Testis (tissue), 3 donors: ENCODE measurements around the gene ATP7A. TPM values are rescaled to one million over a fixed set of nuclear protein-coding genes. Genes with fewer than 3 reads are reported as not detected.
"Not testable (repeated sequence)": the region's sequence is repeated elsewhere in the genome, so short reads cannot be mapped to it uniquely, and the experiment has no call there.

ENCODE experiments used
- DNase-seq: peaks from one replicate; pipeline ENCODE4 v3.0.0-alpha.2; 2019
- H3K27ac ChIP-seq, 2 donors: fragments of 200-600 bp; sonication (generic); one replicate each; pipeline ENCODE4 v1.5.1; 2019
- H3K27me3 ChIP-seq: fragments of 200-600 bp; sonication (generic); one replicate; pipeline ENCODE4 v1.5.1; 2019
- H3K36me3 ChIP-seq: fragments of 200-600 bp; sonication (generic); one replicate; pipeline ENCODE4 v1.5.1; 2017; ENCODE audit warnings: low read depth; ENCODE audit errors: missing control alignments
- H3K4me1 ChIP-seq: fragments of 200-600 bp; sonication (generic); one replicate; pipeline ENCODE4 v1.5.1; 2019
- H3K4me3 ChIP-seq, 2 donors: fragments of 200-600 bp; sonication (generic); one replicate each; pipeline ENCODE4 v1.5.1; 2017 to 2019
- H3K9me3 ChIP-seq: fragments of 200-600 bp; sonication (generic); one replicate; pipeline ENCODE4 v1.5.1; 2017
- POLR2A ChIP-seq: fragments of 450-650 bp; IDR thresholded peaks from one replicate; pipeline ENCODE4 v1.6.1; 2017; ENCODE audit warnings: antibody characterized with exemption, mild to moderate bottlenecking, moderate library complexity
- WGBS, 2 donors: methylation state at CpG; one replicate each; pipeline ENCODE4 v1.1.5; 2018; 5-methylcytosine and 5-hydroxymethylcytosine counted together
- intact Hi-C: fragments of 100-400 bp; cut with DNase I; formaldehyde crosslinking; loops from one replicate; pipeline ENCODE4 v1.15.1; 2023; ENCODE audit warnings: low total_unique reads
- polyA plus RNA-seq: library from polyadenylated mRNA; stranded (reverse); fragments of 350-450 nt; fragmentation: Illumina TruSeq; extraction: RNeasy Lipid Tissue Mini Kit (QIAGEN cat#74804); gene quantifications from one replicate; pipeline ENCODE4 v1.2.3, GENCODE V29; 2014; ENCODE audit warnings: low read depth, low replicate concordance; ENCODE audit not compliant: insufficient read depth
- total RNA-seq, 2 donors: library from RNA; depleted of rRNA; stranded (reverse); fragments of >200 nt; gene quantifications; one replicate each; pipeline ENCODE4 v1.2.3, GENCODE V29; 2016
- TF ChIP-seq, protein P1 (sequence below), 3 experiments: fragments of 450-650 bp in 2 of 3; fragments of 200-600 bp in 1 of 3; sonication (generic) in 1 of 3; IDR thresholded peaks; one replicate each; pipeline ENCODE4 v1.5.1; 2016 to 2019; ENCODE audit warnings: antibody characterized with exemption in 3 of 3, mild to moderate bottlenecking in 2 of 3, moderate library complexity in 1 of 3

The ATP7A gene
- total and polyA plus RNA-seq, 3 donors from 2014 or later: 2.9 to 8.9 (median 8.1) TPM

DNA sequence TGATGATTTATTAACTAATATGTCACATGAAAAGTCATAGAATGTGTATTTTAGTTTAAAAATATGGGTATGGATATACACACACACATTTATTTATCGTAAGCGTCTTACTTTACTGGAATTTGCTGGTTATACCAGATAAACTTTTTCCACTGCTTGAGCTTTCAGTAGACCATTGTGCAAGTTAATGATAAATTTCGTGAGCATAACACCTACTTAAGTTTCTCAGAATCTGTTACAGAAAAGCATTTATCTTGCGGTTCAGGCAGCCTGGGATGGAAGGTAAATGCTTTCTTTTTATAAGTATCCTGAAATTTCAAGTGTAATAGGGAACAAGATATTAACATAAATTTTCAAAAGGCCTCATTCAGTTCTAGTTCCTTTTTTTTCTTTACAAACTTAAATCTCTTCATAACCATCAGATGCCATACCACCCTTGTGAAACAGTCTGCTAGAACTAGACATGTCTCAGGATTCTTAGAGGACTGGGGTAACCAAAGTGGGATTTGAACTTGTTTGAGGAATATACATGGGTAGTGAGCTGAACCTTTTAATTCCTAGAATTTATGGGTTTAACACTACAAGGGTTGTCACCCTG is 27.7 kb downstream of the ATP7A start:
- intact Hi-C loops: no loop called here
- H3K36me3 ChIP-seq: no peaks in the 10 kb centered on the region
- WGBS, 2 donors: 87 to 91% methylated on average over 4 of the region's 4 CpGs
- H3K9me3 ChIP-seq: no peaks in the 10 kb centered on the region
- TF ChIP-seq, protein P1, sequence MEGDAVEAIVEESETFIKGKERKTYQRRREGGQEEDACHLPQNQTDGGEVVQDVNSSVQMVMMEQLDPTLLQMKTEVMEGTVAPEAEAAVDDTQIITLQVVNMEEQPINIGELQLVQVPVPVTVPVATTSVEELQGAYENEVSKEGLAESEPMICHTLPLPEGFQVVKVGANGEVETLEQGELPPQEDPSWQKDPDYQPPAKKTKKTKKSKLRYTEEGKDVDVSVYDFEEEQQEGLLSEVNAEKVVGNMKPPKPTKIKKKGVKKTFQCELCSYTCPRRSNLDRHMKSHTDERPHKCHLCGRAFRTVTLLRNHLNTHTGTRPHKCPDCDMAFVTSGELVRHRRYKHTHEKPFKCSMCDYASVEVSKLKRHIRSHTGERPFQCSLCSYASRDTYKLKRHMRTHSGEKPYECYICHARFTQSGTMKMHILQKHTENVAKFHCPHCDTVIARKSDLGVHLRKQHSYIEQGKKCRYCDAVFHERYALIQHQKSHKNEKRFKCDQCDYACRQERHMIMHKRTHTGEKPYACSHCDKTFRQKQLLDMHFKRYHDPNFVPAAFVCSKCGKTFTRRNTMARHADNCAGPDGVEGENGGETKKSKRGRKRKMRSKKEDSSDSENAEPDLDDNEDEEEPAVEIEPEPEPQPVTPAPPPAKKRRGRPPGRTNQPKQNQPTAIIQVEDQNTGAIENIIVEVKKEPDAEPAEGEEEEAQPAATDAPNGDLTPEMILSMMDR (IDR thresholded peaks at IDR 0.05): no peak
- TF ChIP-seq POLR2A: no peak
- H3K4me1 ChIP-seq: no peaks in the 10 kb centered on the region
- DNase-seq: no peak
- H3K4me3 ChIP-seq: no peak overlapping the region
- no peaks in the 10 kb centered on the region for H3K27me3 ChIP-seq
- H3K27ac ChIP-seq: no peak overlapping the region

DNA sequence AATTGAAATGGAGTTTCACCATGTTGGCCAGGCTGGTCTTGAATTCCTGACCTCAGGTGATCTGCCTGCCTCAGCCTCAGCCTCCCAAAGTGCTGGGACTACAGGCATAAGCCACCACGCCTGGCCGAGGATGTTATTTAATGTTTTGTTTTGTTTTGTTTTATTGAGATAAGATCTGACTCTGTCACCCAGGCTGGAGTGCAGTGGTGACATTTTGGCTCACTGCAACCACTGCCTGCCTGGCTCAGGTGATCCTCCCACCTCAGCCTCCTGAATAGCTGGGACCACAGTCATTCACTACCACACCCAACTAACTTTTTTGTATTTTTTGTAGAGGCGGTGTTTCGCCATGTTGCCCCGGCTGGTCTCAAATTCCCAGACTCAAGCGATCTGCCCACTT is 34.5 kb downstream of the ATP7A start:
- H3K9me3 ChIP-seq, intact Hi-C loops, H3K4me1 ChIP-seq, H3K4me3 ChIP-seq, DNase-seq, H3K36me3 ChIP-seq, H3K27me3 ChIP-seq, H3K27ac ChIP-seq: not testable (repeated sequence)
- 93 to 97% methylated on average over 6 of the region's 6 CpGs for WGBS, 2 donors

DNA sequence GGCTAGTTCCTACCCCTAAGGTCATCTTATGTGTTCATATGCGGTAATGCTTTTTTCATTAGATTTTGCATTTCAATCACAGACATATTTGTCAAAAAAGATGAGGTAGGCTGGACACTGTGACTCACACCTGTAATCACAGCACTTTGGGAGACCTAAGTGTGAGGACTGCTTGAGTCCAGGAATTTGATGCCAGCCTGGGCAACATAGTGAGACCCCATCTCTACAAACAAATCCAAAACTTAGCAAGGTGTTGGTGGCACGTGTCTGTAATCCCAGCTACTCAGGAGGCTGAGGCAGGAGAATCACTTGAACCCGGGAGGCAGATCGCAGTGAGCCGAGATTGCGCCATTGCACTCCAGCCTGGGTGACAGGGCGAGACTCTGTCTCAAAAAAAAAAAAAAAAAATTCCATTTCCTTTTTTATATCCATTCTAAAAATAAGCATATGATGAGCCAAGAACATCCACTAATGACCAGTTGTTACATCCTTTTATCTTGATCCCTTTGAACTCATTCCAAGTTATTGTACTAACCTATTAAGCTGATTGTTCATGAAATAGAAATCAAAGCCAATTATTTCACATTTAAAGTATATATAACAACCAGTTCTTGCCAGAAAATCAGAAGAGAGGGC is 35.5 kb downstream of the ATP7A start:
- Histone ChIP-seq H3K4me1 (no peaks in the 10 kb centered on the region), H3K4me3 (no peak overlapping the region), H3K9me3 (no peaks in the 10 kb centered on the region), H3K27me3 (no peaks in the 10 kb centered on the region), H3K36me3 (no peaks in the 10 kb centered on the region), H3K27ac (no peak overlapping the region)
- no peak for TF ChIP-seq POLR2A
- TF ChIP-seq, protein P1 (IDR thresholded peaks at IDR 0.05): no peak
- 67 to 73% methylated on average over 7 of the region's 7 CpGs for WGBS, 2 donors
- DNase-seq: no peak
- intact Hi-C loops: no loop called here

DNA sequence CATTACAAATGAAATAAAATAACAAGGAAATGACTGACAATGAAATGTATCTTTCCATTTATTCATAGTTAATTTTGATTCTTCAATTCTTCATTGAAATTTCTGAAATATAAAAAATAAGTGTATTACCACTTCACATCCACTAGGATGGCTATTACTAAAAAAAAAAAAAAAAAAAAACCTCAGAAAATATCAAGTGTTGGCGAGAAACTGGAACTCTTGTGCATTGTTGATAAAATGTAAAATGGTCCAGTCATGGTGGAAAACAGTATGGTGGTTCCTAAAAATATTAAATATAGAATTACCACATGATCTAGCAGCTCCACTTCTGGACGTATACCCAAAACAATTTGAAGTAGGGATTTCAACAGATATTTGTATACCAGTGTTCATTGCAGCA is 36.1 kb downstream of the ATP7A start:
- WGBS, 2 donors: 93 to 96% methylated on average over 2 of the region's 2 CpGs

DNA sequence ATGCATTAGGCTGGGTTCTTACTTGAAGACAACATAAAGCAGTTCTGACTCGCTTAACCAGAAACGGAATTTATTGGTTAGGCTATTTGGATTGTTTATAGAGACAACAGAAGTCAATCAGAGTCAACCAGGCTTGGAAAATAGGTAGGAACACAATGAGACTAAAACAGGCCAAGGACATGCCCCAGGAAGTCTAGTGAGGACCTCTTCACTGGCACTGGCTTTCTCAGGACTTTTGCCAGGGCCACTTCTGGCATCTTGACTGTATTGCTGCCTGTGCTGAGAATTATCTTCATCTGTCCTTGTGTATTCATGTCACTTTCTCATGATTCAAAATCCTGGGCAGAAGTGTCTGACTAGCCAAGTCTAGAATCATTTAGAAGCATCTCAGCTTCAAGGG is 39.3 kb downstream of the ATP7A start:
- intact Hi-C loops: no loop called here
- no peak overlapping the region for H3K4me3 ChIP-seq
- TF ChIP-seq, protein P1 (IDR thresholded peaks at IDR 0.05): no peak
- TF ChIP-seq POLR2A: no peak
- H3K36me3 ChIP-seq: no peaks in the 10 kb centered on the region
- no peak for DNase-seq
- H3K27me3 ChIP-seq: no peaks in the 10 kb centered on the region
- H3K4me1 ChIP-seq: no peaks in the 10 kb centered on the region
- no peaks in the 10 kb centered on the region for H3K9me3 ChIP-seq
- no peak overlapping the region for H3K27ac ChIP-seq
- WGBS, 2 donors: 76 to 79% methylated on average over 2 of the region's 2 CpGs

More for the DNA sequence above, 36.1 kb downstream of the ATP7A start:
- Histone ChIP-seq H3K36me3 (no peaks in the 10 kb centered on the region), H3K4me3 (no peak overlapping the region), H3K27ac (no peak overlapping the region), H3K9me3 (no peaks in the 10 kb centered on the region), H3K27me3 (no peaks in the 10 kb centered on the region), H3K4me1 (no peaks in the 10 kb centered on the region)
- intact Hi-C loops: no loop called here
- TF ChIP-seq, protein P1 (IDR thresholded peaks at IDR 0.05): no peak
- TF ChIP-seq POLR2A: no peak
- DNase-seq: no peak
